GM12878 (cell line): ENCODE measurements around the gene ADAMTSL2. TPM values are rescaled to one million over a fixed set of nuclear protein-coding genes. Genes with fewer than 3 reads are reported as not detected.

Source experiments
- ATAC-seq: fragments of 200-7000 bp; cut with Tn5 transposase; 3 replicates; pipeline ENCODE4 v1.9.1; 2020; ENCODE audit warnings: mild to moderate bottlenecking, moderate library complexity
- BruUV-seq: library from RNA; stranded (reverse); fragments of 400-500 nt; replicated peaks from 2 replicates; lab custom pipeline; 2021; lab: Mats Ljungman, UMichigan
- CTCF ChIA-PET: fragments of 300-600 bp; sonication (Branson Sonifier 250); formaldehyde crosslinking; extraction: SDS; loops from one replicate; lab custom pipeline; 2021; ENCODE audit warnings: inconsistent platforms; lab: Yijun Ruan, JAX
- POLR2A ChIA-PET: fragments of 350-600 bp; formaldehyde crosslinking; extraction: SDS; loops from one replicate; lab custom pipeline; 2021; ENCODE audit warnings: inconsistent platforms; lab: Charles Lee
- RAD21 ChIA-PET: fragments of 300-600 bp; sonication (Branson Sonifier 250); formaldehyde crosslinking; loops from one replicate; lab custom pipeline; 2023; ENCODE audit warnings: antibody characterized with exemption; ENCODE audit not compliant: unreplicated experiment; lab: Charles Lee
- SMC1A ChIA-PET: fragments of 300-600 bp; sonication (Branson Sonifier 250); formaldehyde crosslinking; loops from one replicate; lab custom pipeline; 2023; ENCODE audit not compliant: unreplicated experiment, uncharacterized antibody; lab: Charles Lee
- DNase-seq: peaks from one replicate; pipeline ENCODE4 v3.0.0-alpha.2; 2011; ENCODE audit warnings: low read depth, low spot score
- FAIRE-seq: peaks from 3 replicates; lab custom pipeline; 2011; peaks lifted over from hg19 to GRCh38; lab: Jason Lieb, UNC
- H2AFZ ChIP-seq: 2 replicates; pipeline ENCODE4 v1.6.0; 2011; ENCODE audit warnings: low read depth, low read length, control low read depth; ENCODE audit not compliant: control insufficient read depth
- H3K27ac ChIP-seq: 2 replicates; pipeline ENCODE4 v1.5.1; 2011; ENCODE audit warnings: control low read depth; ENCODE audit not compliant: control insufficient read depth, insufficient read depth
- H3K27me3 ChIP-seq, 2 experiments: replicated peaks in 1 of 2; 2 replicates each; pipeline versions ENCODE4 v1.6.0 to v1.6.1; 2011; ENCODE audit warnings: low read length in 1 of 2; ENCODE audit not compliant: control insufficient read depth in 2 of 2, insufficient read depth in 2 of 2
- H3K36me3 ChIP-seq, 2 experiments: 2 replicates each; pipeline ENCODE4 v1.5.1; 2011; ENCODE audit warnings: low read length in 1 of 2; ENCODE audit not compliant: control insufficient read depth in 2 of 2, insufficient read depth in 2 of 2
- H3K4me1 ChIP-seq: 2 replicates; pipeline ENCODE4 v1.6.1; 2011; ENCODE audit warnings: mild to moderate bottlenecking, low read length, moderate library complexity, mixed read lengths; ENCODE audit not compliant: control insufficient read depth, insufficient read depth
- H3K4me2 ChIP-seq: 2 replicates; pipeline ENCODE4 v1.6.0; 2011; ENCODE audit warnings: control low read depth; ENCODE audit not compliant: control insufficient read depth, insufficient read depth
- H3K4me3 ChIP-seq: fragments of 200-600 bp; sonication (generic); 2 replicates; pipeline ENCODE4 v1.5.1; 2016
- H3K79me2 ChIP-seq: 2 replicates; pipeline ENCODE4 v1.6.0; 2011; ENCODE audit warnings: low read length; ENCODE audit not compliant: control insufficient read depth, insufficient read depth
- H3K9ac ChIP-seq: 2 replicates; pipeline ENCODE4 v1.8.0; 2011; ENCODE audit warnings: low read length, control low read depth, mixed read lengths; ENCODE audit not compliant: control insufficient read depth, insufficient read depth
- H3K9me3 ChIP-seq: replicated peaks from 3 replicates; pipeline ENCODE4 v1.5.1; 2011; ENCODE audit warnings: mild to moderate bottlenecking, low read length; ENCODE audit not compliant: control insufficient read depth, insufficient read depth
- H4K20me1 ChIP-seq: 2 replicates; pipeline ENCODE4 v1.6.0; 2011; ENCODE audit not compliant: control insufficient read depth, insufficient read depth
- MAX ChIP-seq: IDR thresholded peaks from 2 replicates; pipeline ENCODE4 v1.6.1; 2012; ENCODE audit warnings: low read depth, low read length, improper control_type of control experiment
- MEF2B ChIP-seq: fragments of 450-650 bp; IDR thresholded peaks from 2 replicates; pipeline ENCODE4 v1.6.1; 2018; ENCODE audit warnings: mild to moderate bottlenecking, moderate library complexity; ENCODE audit not compliant: partially characterized antibody, poor library complexity, severe bottlenecking
- NRF1 ChIP-seq: conservative IDR thresholded peaks from 2 replicates; pipeline ENCODE4 v1.6.1; 2011; ENCODE audit warnings: mild to moderate bottlenecking, low read depth, low read length, improper control_type of control experiment
- WGBS: methylation state at CpG from one replicate; pipeline ENCODE4 v1.1.6; 2016; ENCODE audit warnings: low lambda C conversion rate; ENCODE audit not compliant: insufficient replicate concordance, insufficient coverage; ENCODE audit errors: missing lambda C conversion rate; 5-methylcytosine and 5-hydroxymethylcytosine counted together
- in situ Hi-C: fragments of 300-500 bp; cut with MboI; formaldehyde crosslinking; loops from 9 replicates; pipeline ENCODE4 v1.14.3; 2018; ENCODE audit warnings: mixed read lengths
- intact Hi-C: fragments of 100-400 bp; cut with micrococcal nuclease; formaldehyde crosslinking; loops from one replicate; pipeline ENCODE4 v1.14.2; 2022; ENCODE audit not compliant: unreplicated experiment
- polyA plus RNA-seq, 11 experiments: library from polyadenylated mRNA; depleted of rRNA in 4 of 11; unstranded in 6 of 11; stranded (reverse) in 5 of 11; fragments of >200 nt; fragmentation: Nextera tagmentation in 4 of 11; fragmentation: Illumina TruSeq in 1 of 11; extraction: Ambion mirVana in 4 of 11; extraction: Trizol in 1 of 11; gene quantifications; 1 replicate in 1 of 11; 2 replicates in 10 of 11; pipeline versions ENCODE4 v1.2.1 to v1.2.3, GENCODE V29; 2011 to 2016; ENCODE audit warnings: inconsistent platforms in 2 of 11, missing spikeins in 2 of 11, low read depth in 1 of 11
- total RNA-seq, 4 experiments: library from RNA; depleted of rRNA in 3 of 4; stranded (reverse); fragments of >200 nt in 3 of 4; fragmentation: Illumina TruSeq in 1 of 4; extraction: Trizol in 1 of 4; gene quantifications; 2 replicates each; pipeline versions ENCODE4 v1.2.1 to v1.2.3, GENCODE V29; 2013 to 2021

ADAMTSL2 gene
- total and polyA plus RNA-seq, 10 of the 15 experiments (the other 5 are each of a cell fraction or from before 2014, with no cell fraction given): 0.07 TPM; not detected in 9

GRCh38 chr9:133527444-133527920, 7.0 kb upstream of the ADAMTSL2 start:
- POLR2A ChIA-PET: no interaction called here
- Histone ChIP-seq H2AFZ (no peak overlapping the region), H3K79me2 (no peaks in the 10 kb centered on the region), H3K27ac (no peak overlapping the region), H3K27me3 (peaks cover 2 to 9% of the 10 kb centered on the region in 2 experiments; a peak in 3 of 4 replicates), H3K4me1 (no peaks in the 10 kb centered on the region), H3K4me2 (no peak overlapping the region), H3K9ac (no peak overlapping the region), H4K20me1 (no peaks in the 10 kb centered on the region), H3K36me3 (no peaks in the 10 kb centered on the region), H3K4me3 (no peak overlapping the region), H3K9me3 (no peaks in the 10 kb centered on the region)
- ATAC-seq (no peak), FAIRE-seq (no peak), DNase-seq (no peak)
- intact Hi-C loops (no loop called here), in situ Hi-C loops (loop anchor here (25.0 kb wide), 1 partner anchor 485 kb away; no protein-coding TSS in a partner anchor)
- RAD21 ChIA-PET: no interaction called here
- 39% methylated on average over 14 of the region's 18 CpGs for WGBS
- BruUV-seq: no TSS peak
- TF ChIP-seq NRF1: no peak
- CTCF ChIA-PET: interaction anchor here (0.6 to 0.7 kb wide), 2 partner anchors 601 to 1907 kb away, joined by 3 to 5 read pairs; no protein-coding TSS in a partner anchor
- SMC1A ChIA-PET: no interaction called here

GRCh38 chr9:133528001-133528875, 6.3 kb upstream of the ADAMTSL2 start:
- TF ChIP-seq MEF2B: no peak
- no peak for TF ChIP-seq MAX
- Histone ChIP-seq H3K27ac (no peak overlapping the region), H3K9me3 (no peaks in the 10 kb centered on the region), H3K4me3 (no peak overlapping the region), H3K4me1 (no peaks in the 10 kb centered on the region), H4K20me1 (no peaks in the 10 kb centered on the region), H3K27me3 (peaks cover 3 to 8% of the 10 kb centered on the region in 2 experiments; a peak in 3 of 4 replicates), H3K4me2 (no peak overlapping the region), H3K9ac (no peak overlapping the region), H3K36me3 (no peaks in the 10 kb centered on the region), H2AFZ (no peak overlapping the region), H3K79me2 (no peaks in the 10 kb centered on the region)
- CTCF ChIA-PET: no interaction called here
- POLR2A ChIA-PET: no interaction called here
- in situ Hi-C loops: loop anchor here (25.0 kb wide), 1 partner anchor 484 kb away; no protein-coding TSS in a partner anchor
- DNase-seq (no peak), ATAC-seq (no peak), FAIRE-seq (no peak)
- RAD21 ChIA-PET: no interaction called here
- intact Hi-C loops: no loop called here
- BruUV-seq: no TSS peak
- 31% methylated on average over 22 of the region's 22 CpGs for WGBS
- SMC1A ChIA-PET: no interaction called here
